Caco-2 (cell line): ENCODE data around the gene PAX5. TPM values are rescaled to one million over a fixed set of nuclear protein-coding genes. Genes with fewer than 3 reads are reported as not detected.

Source experiments
- BruUV-seq: library from RNA; stranded (reverse); fragments of 400-500 nt; replicated peaks from 2 replicates; lab custom pipeline; 2021; lab: Mats Ljungman, UMichigan
- CTCF ChIA-PET: fragments of 300-600 bp; sonication (Branson Sonifier 250); formaldehyde crosslinking; loops from one replicate; lab custom pipeline; 2022; ENCODE audit warnings: antibody characterized with exemption; lab: Charles Lee
- POLR2A ChIA-PET: fragments of 300-600 bp; sonication (Branson Sonifier 250); formaldehyde crosslinking; loops from one replicate; lab custom pipeline; 2022; ENCODE audit warnings: antibody characterized with exemption; lab: Charles Lee
- DNase-seq, 2 experiments: peaks; one replicate each; pipeline versions ENCODE4 v3.0.0 to v3.0.0-alpha.2; 2020 to 2022
- H3K27me3 ChIP-seq: replicated peaks from 2 replicates; pipeline ENCODE4 v1.6.0; 2011; ENCODE audit warnings: low read length; ENCODE audit not compliant: control insufficient read depth, insufficient read depth
- H3K36me3 ChIP-seq: 2 replicates; pipeline ENCODE4 v1.5.1; 2011; ENCODE audit warnings: low read length; ENCODE audit not compliant: control insufficient read depth, insufficient read depth
- H3K4me1 ChIP-seq: fragments of 250-450 bp; sonication (Bioruptor Pico); 2 replicates; pipeline ENCODE4 v1.5.1; 2020; ENCODE audit warnings: mild to moderate bottlenecking
- H3K4me3 ChIP-seq: 2 replicates; pipeline ENCODE4 v1.5.1; 2011; ENCODE audit warnings: low read depth, mild to moderate bottlenecking, control low read depth, low read length
- H3K9me3 ChIP-seq: fragments of 250-450 bp; sonication (Bioruptor Pico); 2 replicates; pipeline ENCODE4 v1.5.1; 2020; ENCODE audit warnings: mild to moderate bottlenecking, moderate library complexity
- H3K27ac Mint-ChIP-seq: one replicate; pipeline ENCODE4 v1.8.0; 2022; ENCODE audit warnings: mixed read lengths; ENCODE audit not compliant: unreplicated experiment
- H3K27me3 Mint-ChIP-seq: one replicate; pipeline ENCODE4 v1.8.0; 2022; ENCODE audit warnings: mixed read lengths; ENCODE audit not compliant: insufficient read depth, unreplicated experiment
- H3K36me3 Mint-ChIP-seq: one replicate; pipeline ENCODE4 v1.8.0; 2022; ENCODE audit warnings: mild to moderate bottlenecking, mixed read lengths; ENCODE audit not compliant: insufficient read depth, unreplicated experiment
- H3K4me1 Mint-ChIP-seq: one replicate; pipeline ENCODE4 v1.8.0; 2022; ENCODE audit warnings: low read depth, mixed read lengths; ENCODE audit not compliant: unreplicated experiment
- H3K4me3 Mint-ChIP-seq: one replicate; pipeline ENCODE4 v1.8.0; 2022; ENCODE audit warnings: mild to moderate bottlenecking, moderate library complexity, mixed read lengths; ENCODE audit not compliant: unreplicated experiment
- H3K9me3 Mint-ChIP-seq: one replicate; pipeline ENCODE4 v1.8.0; 2022; ENCODE audit warnings: mixed read lengths; ENCODE audit not compliant: unreplicated experiment
- intact Hi-C: fragments of 100-400 bp; cut with micrococcal nuclease; formaldehyde crosslinking; loops from one replicate; pipeline ENCODE4 v1.10.0; 2022; ENCODE audit not compliant: unreplicated experiment
- total RNA-seq: library from RNA; stranded (reverse); gene quantifications from 2 replicates; pipeline ENCODE4 v1.2.3, GENCODE V29; 2022
- TF ChIP-seq, protein P1 (sequence below), 2 experiments: fragments of 200-600 bp in 1 of 2; IDR thresholded peaks; 1 replicate in 1 of 2; 2 replicates in 1 of 2; pipeline versions ENCODE4 v1.5.1 to v1.8.0; 2011 to 2022; ENCODE audit warnings: antibody characterized with exemption in 1 of 2, control low read depth in 1 of 2, inconsistent platforms in 1 of 2, low read depth in 1 of 2, low read length in 1 of 2, mild to moderate bottlenecking in 1 of 2, moderate library complexity in 1 of 2; ENCODE audit not compliant: insufficient read depth in 1 of 2, severe bottlenecking in 1 of 2, unreplicated experiment in 1 of 2

PAX5 gene
- total RNA-seq, 1 experiment from 2014 or later, result not detected

GRCh38 chr9:36949466-36949865, 84.6 kb downstream of the PAX5 start:
- no peaks in the 10 kb centered on the region for H3K9me3 Mint-ChIP-seq
- no peak for DNase-seq

DNA sequence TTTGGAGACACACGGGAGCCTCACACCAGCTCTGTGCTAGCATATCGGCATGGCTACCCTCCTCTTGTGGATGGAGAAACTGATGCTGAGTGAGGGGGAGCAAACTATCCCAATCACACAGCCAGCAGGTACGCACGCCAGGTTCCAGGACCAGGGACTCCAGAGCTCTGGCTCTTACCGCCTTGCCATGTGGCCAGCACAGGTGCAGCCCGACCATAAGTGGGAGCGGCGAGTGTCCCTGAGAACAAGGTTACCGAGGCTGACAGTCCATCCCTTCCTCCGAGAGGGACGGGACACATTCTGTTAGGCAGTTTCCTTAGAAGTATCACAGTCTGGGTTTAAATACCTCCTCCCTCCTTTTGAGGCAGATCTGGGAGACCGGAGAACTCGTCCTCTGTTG, 86.0 kb downstream of the PAX5 start:
- no peak overlapping the region for H3K27ac Mint-ChIP-seq
- no TSS peak for BruUV-seq
- H3K4me1 Mint-ChIP-seq, result no peaks in the 10 kb centered on the region
- Histone ChIP-seq H3K27me3 (no peaks in the 10 kb centered on the region), H3K4me1 (no peaks in the 10 kb centered on the region), H3K4me3 (no peak overlapping the region), H3K36me3 (no peaks in the 10 kb centered on the region), H3K9me3 (no peaks in the 10 kb centered on the region)
- TF ChIP-seq, protein P1, sequence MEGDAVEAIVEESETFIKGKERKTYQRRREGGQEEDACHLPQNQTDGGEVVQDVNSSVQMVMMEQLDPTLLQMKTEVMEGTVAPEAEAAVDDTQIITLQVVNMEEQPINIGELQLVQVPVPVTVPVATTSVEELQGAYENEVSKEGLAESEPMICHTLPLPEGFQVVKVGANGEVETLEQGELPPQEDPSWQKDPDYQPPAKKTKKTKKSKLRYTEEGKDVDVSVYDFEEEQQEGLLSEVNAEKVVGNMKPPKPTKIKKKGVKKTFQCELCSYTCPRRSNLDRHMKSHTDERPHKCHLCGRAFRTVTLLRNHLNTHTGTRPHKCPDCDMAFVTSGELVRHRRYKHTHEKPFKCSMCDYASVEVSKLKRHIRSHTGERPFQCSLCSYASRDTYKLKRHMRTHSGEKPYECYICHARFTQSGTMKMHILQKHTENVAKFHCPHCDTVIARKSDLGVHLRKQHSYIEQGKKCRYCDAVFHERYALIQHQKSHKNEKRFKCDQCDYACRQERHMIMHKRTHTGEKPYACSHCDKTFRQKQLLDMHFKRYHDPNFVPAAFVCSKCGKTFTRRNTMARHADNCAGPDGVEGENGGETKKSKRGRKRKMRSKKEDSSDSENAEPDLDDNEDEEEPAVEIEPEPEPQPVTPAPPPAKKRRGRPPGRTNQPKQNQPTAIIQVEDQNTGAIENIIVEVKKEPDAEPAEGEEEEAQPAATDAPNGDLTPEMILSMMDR (IDR thresholded peaks at IDR 0.05; ENCODE audit: insufficient read depth in 1 of 2, low read depth in 1 of 2, low read length in 1 of 2, severe bottlenecking in 1 of 2, unreplicated experiment in 1 of 2), result no peak
- DNase-seq, result no peak
- no peak overlapping the region for H3K4me3 Mint-ChIP-seq
- CTCF ChIA-PET, result no interaction called here
- H3K27me3 Mint-ChIP-seq, result peaks cover 17% of the 10 kb centered on the region
- POLR2A ChIA-PET, result no interaction called here
- H3K36me3 Mint-ChIP-seq, result no peaks in the 10 kb centered on the region
- no peaks in the 10 kb centered on the region for H3K9me3 Mint-ChIP-seq
- intact Hi-C loops, result no loop called here

More at GRCh38 chr9:36949466-36949865, 84.6 kb downstream of the PAX5 start:
- H3K27me3 ChIP-seq, result no peaks in the 10 kb centered on the region
- no peaks in the 10 kb centered on the region for H3K36me3 Mint-ChIP-seq
- TF ChIP-seq, protein P1 (IDR thresholded peaks at IDR 0.05; ENCODE audit: insufficient read depth in 1 of 2, low read depth in 1 of 2, low read length in 1 of 2, severe bottlenecking in 1 of 2, unreplicated experiment in 1 of 2), result no peak
- H3K9me3 ChIP-seq, result peaks cover 1% of the 10 kb centered on the region; the same call in 1 of the 2 replicates
- H3K4me1 ChIP-seq, result no peaks in the 10 kb centered on the region
- CTCF ChIA-PET, result no interaction called here
- BruUV-seq, result no TSS peak
- no peak overlapping the region for H3K4me3 ChIP-seq
- H3K27ac Mint-ChIP-seq, result no peak overlapping the region
- H3K27me3 Mint-ChIP-seq, result peaks cover 25% of the 10 kb centered on the region
- intact Hi-C loops, result no loop called here
- no peaks in the 10 kb centered on the region for H3K4me1 Mint-ChIP-seq
- no peak overlapping the region for H3K4me3 Mint-ChIP-seq
- no peaks in the 10 kb centered on the region for H3K36me3 ChIP-seq
- POLR2A ChIA-PET, result no interaction called here

DNA sequence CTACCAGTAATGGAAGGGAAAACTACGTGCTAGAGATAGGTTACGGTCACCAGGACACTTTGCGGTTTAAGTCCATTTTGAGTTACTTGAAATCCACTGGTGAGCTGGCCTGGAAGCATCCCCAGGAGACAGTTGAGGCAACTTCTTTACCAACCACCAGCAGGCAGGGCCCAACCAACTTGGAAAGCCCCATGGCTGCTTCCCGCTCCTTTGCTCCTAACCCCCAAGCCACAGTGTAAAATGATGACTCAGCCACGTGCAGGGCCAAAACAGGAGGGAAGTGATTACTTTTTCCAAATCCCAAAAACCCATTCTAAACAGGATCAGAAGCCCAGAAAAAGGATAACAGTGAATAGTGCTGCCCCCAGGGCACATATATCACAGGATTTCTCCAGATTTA, 87.4 kb downstream of the PAX5 start:
- TF ChIP-seq, protein P1 (IDR thresholded peaks at IDR 0.05; ENCODE audit: insufficient read depth in 1 of 2, low read depth in 1 of 2, low read length in 1 of 2, severe bottlenecking in 1 of 2, unreplicated experiment in 1 of 2), result no peak
- H3K27ac Mint-ChIP-seq, result no peak overlapping the region
- peaks cover 7% of the 10 kb centered on the region for H3K27me3 Mint-ChIP-seq
- no peaks in the 10 kb centered on the region for H3K27me3 ChIP-seq
- H3K4me3 ChIP-seq, result no peak overlapping the region
- no peaks in the 10 kb centered on the region for H3K4me1 Mint-ChIP-seq
- BruUV-seq, result no TSS peak
- intact Hi-C loops, result no loop called here
- H3K36me3 Mint-ChIP-seq, result no peaks in the 10 kb centered on the region
- H3K4me1 ChIP-seq, result no peaks in the 10 kb centered on the region
- no peaks in the 10 kb centered on the region for H3K9me3 Mint-ChIP-seq
- no peak for DNase-seq
- ChIA-PET POLR2A (no interaction called here), CTCF (no interaction called here)
- no peaks in the 10 kb centered on the region for H3K36me3 ChIP-seq
- no peaks in the 10 kb centered on the region for H3K9me3 ChIP-seq
- H3K4me3 Mint-ChIP-seq, result no peak overlapping the region
